ENCODE results near the gene ESYT1. TPM values are rescaled to one million over a fixed set of nuclear protein-coding genes. Genes with fewer than 3 reads are reported as not detected.
A peak's percentile ranks its signal among the peaks of the same experiment; 100 is the strongest.

Gene ESYT1
- total RNA-seq: 10 to 100 TPM; 54.1 to 63.9 TPM
- long read RNA-seq, full-length matches to known transcripts: 19 of 38 reads
- long read RNA-seq, partial matches to known transcripts: 12 of 38 reads
- long read RNA-seq, other reads (novel, unspliced or antisense): 7 of 38 reads

- intact Hi-C loops (cut with DNase I): loop anchor here (2.0 kb wide), 2 partner anchors 31 to 61 kb away; partner anchors contain the start of genes MYL6 (in 1 of the 2) and SMARCC2 (in 1 of the 2)
- ATAC-seq (peak; percentile 95 to 96), DNase-seq (peak; percentile 98)
Measured at GRCh38 chr12:56127888-56128669, at the start of gene ESYT1. ESYT1 (plus strand) TSS chr12:56128267; CDS start chr12:56128320, 53 bp downstream.

DNA sequence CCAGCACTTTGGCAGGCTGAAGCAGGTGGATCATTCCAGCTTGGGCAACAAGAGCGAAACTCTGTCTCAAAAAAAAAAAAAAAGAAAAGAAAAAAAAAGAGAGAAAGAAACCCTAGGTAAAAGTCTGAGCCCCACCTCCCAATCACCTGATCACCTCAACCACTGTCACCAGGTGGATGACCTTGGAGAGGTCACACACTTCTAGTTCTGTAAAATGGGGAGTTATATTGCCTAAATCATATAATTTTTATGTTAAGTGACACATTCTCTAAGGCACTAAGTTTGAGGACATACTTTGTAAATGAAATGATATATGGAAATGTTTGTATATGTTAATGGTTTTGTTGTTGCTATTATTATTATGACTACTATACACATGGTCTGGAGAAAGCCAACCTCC, 49.6 kb upstream of the ESYT1 start:
- no peak for ATAC-seq

GRCh38 chr12:56078931-56079722, 48.9 kb upstream of the ESYT1 start:
- DNase-seq (peak; percentile 90), ATAC-seq (peak; percentile 90 to 91)
- intact Hi-C loops (cut with DNase I): no loop called here

More for the DNA sequence above, 49.6 kb upstream of the ESYT1 start:
- intact Hi-C loops (cut with DNase I): no loop called here
- DNase-seq: no peak

DNA sequence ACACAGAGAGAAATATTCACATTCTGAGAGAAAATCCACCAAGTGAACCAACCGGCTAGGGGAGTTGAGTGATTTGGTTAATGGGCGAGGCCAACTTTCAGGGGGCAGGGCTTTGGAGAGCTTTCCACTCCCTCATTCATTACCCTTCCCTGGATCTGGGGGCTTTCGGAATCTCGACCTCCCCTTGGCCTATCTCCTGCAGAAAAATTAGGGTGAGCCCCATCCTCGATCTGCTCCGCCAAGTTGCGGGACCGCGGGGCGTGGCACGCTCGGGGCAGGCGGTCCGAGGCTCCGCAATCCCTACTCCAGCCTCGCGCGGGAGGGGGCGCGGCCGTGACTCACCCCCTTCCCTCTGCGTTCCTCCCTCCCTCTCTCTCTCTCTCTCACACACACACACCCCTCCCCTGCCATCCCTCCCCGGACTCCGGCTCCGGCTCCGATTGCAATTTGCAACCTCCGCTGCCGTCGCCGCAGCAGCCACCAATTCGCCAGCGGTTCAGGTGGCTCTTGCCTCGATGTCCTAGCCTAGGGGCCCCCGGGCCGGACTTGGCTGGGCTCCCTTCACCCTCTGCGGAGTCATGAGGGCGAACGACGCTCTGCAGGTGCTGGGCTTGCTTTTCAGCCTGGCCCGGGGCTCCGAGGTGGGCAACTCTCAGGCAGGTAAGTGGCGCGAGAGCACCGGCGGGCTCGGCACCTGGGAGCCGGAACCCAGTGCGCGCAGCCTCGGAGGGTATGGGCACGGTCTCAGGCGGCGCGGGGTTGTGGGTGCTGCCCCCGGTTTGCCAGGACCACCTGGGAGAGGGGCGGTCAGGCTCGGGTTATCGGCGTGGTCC, 48.1 kb upstream of the ESYT1 start, which contains the start of gene ERBB3:
Gene ERBB3 (plus strand): TSS at position 443 of the 833 bp plus-strand sequence. CDS start 136 bp downstream, at position 579.
- peak; percentile 85 to 96 for ATAC-seq
- intact Hi-C loops (cut with DNase I): no loop called here
- peak; percentile 79 for DNase-seq

- DNase-seq (no peak), ATAC-seq (no peak)
- intact Hi-C loops (cut with DNase I): no loop called here
Measured at GRCh38 chr12:56080556-56081138, 47.4 kb upstream of the ESYT1 start.

GRCh38 chr12:56081393-56082347, 46.4 kb upstream of the ESYT1 start:
- DNase-seq: no peak
- intact Hi-C loops (cut with DNase I): no loop called here
- ATAC-seq: no peak

- DNase-seq (no peak), ATAC-seq (no peak)
- intact Hi-C loops (cut with DNase I): no loop called here
Measured at GRCh38 chr12:56082382-56082781, 45.7 kb upstream of the ESYT1 start.

- no peak for DNase-seq
- ATAC-seq: no peak
- intact Hi-C loops (cut with DNase I): no loop called here
Measured at GRCh38 chr12:56082967-56083366, 45.1 kb upstream of the ESYT1 start.

- DNase-seq (no peak), ATAC-seq (no peak)
- intact Hi-C loops (cut with DNase I): no loop called here
Measured at GRCh38 chr12:56084958-56085543, 43.0 kb upstream of the ESYT1 start.

DNA sequence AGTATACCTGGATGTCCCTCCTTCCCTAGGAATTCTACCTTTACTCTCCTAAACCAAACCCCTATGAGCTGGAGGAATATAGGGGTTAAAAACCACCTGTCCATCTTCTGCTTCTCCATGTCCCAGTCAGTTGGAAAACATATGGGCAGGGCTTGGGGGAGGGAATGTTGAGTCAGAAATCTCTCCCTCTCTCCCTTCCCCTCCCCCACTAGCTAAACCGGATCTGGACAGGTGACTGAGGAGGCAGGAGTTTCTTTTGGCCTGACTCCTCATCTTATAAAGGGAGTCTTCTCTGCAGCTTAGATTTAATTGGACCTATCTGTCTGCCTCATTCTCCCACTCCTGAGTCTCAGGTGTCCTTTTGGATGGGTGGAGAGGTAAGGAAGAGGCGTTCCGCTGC, 42.0 kb upstream of the ESYT1 start:
- DNase-seq: no peak
- ATAC-seq: no peak
- intact Hi-C loops (cut with DNase I): no loop called here

DNA sequence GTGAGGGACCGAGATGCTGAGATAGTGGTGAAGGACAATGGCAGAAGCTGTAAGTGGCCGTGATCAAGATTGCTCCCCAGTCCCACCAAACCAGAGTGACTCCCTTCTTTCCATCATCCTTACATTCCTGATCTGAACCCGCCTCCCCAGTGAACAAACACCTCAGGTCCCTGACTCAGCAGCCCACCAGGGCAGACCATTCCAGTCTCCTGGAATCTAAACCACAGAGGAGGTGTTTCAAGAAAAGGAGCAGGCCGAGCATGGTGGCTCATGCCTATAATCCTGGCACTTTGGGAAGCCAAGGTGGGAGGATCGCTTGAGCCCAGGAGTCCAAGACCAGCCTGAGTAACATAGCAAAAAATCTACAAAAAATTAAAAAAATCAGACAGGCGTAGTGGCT, 41.5 kb upstream of the ESYT1 start:
- no peak for ATAC-seq
- DNase-seq: no peak
- intact Hi-C loops (cut with DNase I): no loop called here

DNA sequence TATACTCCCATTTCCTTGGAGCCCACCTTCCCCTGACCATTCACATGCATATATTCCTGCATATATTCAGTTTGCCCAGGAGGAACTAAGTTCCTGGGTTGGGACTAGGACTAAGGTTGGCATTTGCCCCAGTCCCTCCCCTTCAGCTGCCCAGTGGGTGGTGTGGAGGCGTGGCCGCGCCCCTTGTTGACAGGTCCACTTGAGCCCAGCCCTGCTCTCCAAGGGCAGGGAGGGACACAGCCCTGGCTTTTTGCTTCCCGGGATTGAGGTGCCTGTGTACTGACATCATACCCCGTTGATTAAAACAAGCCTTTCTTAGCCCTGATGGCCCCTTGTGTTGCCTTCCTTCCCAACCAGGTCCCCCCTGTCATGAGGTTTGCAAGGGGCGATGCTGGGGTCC, 40.8 kb upstream of the ESYT1 start:
- DNase-seq (peak; percentile 75), ATAC-seq (peak; percentile 95 to 98)
- intact Hi-C loops (cut with DNase I): no loop called here

- ATAC-seq (no peak), DNase-seq (no peak)
- intact Hi-C loops (cut with DNase I): loop anchor here in 1 of 2 donors (10.0 kb wide), 1 partner anchor 103 kb away; the partner anchor contains the start of gene SUOX
Measured at GRCh38 chr12:56097738-56098137, 30.3 kb upstream of the ESYT1 start.

GRCh38 chr12:56098592-56098991, 29.5 kb upstream of the ESYT1 start:
- DNase-seq (no peak), ATAC-seq (no peak)
- intact Hi-C loops (cut with DNase I): loop anchor here in 1 of 2 donors (10.0 kb wide), 1 partner anchor 104 kb away; the partner anchor contains the start of gene SUOX

GRCh38 chr12:56099787-56100186, 28.3 kb upstream of the ESYT1 start:
- ATAC-seq: no peak
- no peak for DNase-seq
- intact Hi-C loops (cut with DNase I): loop anchor here (10.0 kb wide), 2 partner anchors 55 to 105 kb away; partner anchors contain the start of genes SUOX (in 2 of the 2) and RPS26 (in 1 of the 2)

GRCh38 chr12:56101045-56101444, 27.0 kb upstream of the ESYT1 start:
- DNase-seq (no peak), ATAC-seq (no peak)
- intact Hi-C loops (cut with DNase I): loop anchor here in 1 of 2 donors (10.0 kb wide), 2 partner anchors 56 to 106 kb away; partner anchors contain the start of genes RPS26 and SUOX

GRCh38 chr12:56102683-56103065, 25.4 kb upstream of the ESYT1 start:
- no peak for DNase-seq
- ATAC-seq: no peak
- intact Hi-C loops (cut with DNase I): loop anchor here in 1 of 2 donors (10.0 kb wide), 2 partner anchors 58 to 108 kb away; partner anchors contain the start of genes RPS26 and SUOX
